ENCODE measurements around the gene GBE1. TPM values are rescaled to one million over a fixed set of nuclear protein-coding genes. Genes with fewer than 3 reads are reported as not detected.

Gene GBE1
- total RNA-seq, 2 experiments from 2014 or later, result 18.0 to 21.4 TPM

GRCh38 chr3:81707996-81708395 lies 53.4 kb downstream of the GBE1 start:
- no peak overlapping the region for H3K27ac Mint-ChIP-seq
- peaks cover 1% of the 10 kb centered on the region for H3K9me3 Mint-ChIP-seq (ENCODE audit: low read depth)
- ATAC-seq, result no peak
- peaks cover 2% of the 10 kb centered on the region for H3K36me3 Mint-ChIP-seq
- no peak overlapping the region for H3K4me3 Mint-ChIP-seq
- CTCF ChIA-PET, result no interaction called here
- no peak for DNase-seq
- no peaks in the 10 kb centered on the region for H3K27me3 Mint-ChIP-seq
- no peaks in the 10 kb centered on the region for H3K4me1 Mint-ChIP-seq

- Mint-ChIP-seq H3K9me3 (ENCODE audit: low read depth) (no peaks in the 10 kb centered on the region), H3K27ac (no peak overlapping the region), H3K36me3 (peaks cover 7% of the 10 kb centered on the region), H3K4me1 (no peaks in the 10 kb centered on the region), H3K27me3 (no peaks in the 10 kb centered on the region), H3K4me3 (no peak overlapping the region)
- ATAC-seq (no peak), DNase-seq (no peak)
- CTCF ChIA-PET, result no interaction called here
Measured at GRCh38 chr3:81702126-81702525, 59.3 kb downstream of the GBE1 start.

GRCh38 chr3:81699536-81700320 lies 61.7 kb downstream of the GBE1 start:
- H3K9me3 Mint-ChIP-seq (ENCODE audit: low read depth), result no peaks in the 10 kb centered on the region
- no peak overlapping the region for H3K27ac Mint-ChIP-seq
- DNase-seq (no peak), ATAC-seq (no peak)
- peaks cover 8% of the 10 kb centered on the region for H3K36me3 Mint-ChIP-seq
- no peaks in the 10 kb centered on the region for H3K27me3 Mint-ChIP-seq
- CTCF ChIA-PET, result interaction anchor here (1.4 kb wide), 1 partner anchor 14 kb away, joined by 3 read pairs; no protein-coding TSS in a partner anchor
- H3K4me1 Mint-ChIP-seq, result no peaks in the 10 kb centered on the region
- H3K4me3 Mint-ChIP-seq, result no peak overlapping the region

DNA sequence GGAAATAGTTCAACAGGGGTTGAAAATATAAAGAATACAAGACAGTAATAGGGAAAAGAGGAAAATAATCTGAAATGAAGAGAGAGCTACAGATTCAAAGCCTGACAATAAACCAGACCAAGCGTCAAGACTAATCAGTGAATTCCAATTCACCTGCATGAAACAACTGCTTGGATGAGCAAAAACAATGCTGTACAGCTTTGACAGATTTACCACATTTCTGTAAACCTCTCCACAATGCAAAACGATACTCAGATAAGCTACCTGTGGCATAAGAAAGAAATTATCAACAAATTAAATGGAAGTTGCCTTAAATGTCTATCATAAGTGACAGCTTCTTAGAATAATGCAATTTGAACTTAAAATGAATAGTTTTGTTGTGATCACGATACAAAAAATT lies 65.4 kb downstream of the GBE1 start:
- H3K27ac Mint-ChIP-seq, result no peak overlapping the region
- no peaks in the 10 kb centered on the region for H3K9me3 Mint-ChIP-seq (ENCODE audit: low read depth)
- CTCF ChIA-PET, result no interaction called here

GRCh38 chr3:81695302-81695701 lies 66.1 kb downstream of the GBE1 start:
- CTCF ChIA-PET, result no interaction called here

More for the DNA sequence above, 65.4 kb downstream of the GBE1 start:
- H3K4me3 Mint-ChIP-seq, result no peak overlapping the region
- peaks cover 8% of the 10 kb centered on the region for H3K36me3 Mint-ChIP-seq
- H3K4me1 Mint-ChIP-seq, result no peaks in the 10 kb centered on the region
- no peak for DNase-seq
- H3K27me3 Mint-ChIP-seq, result no peaks in the 10 kb centered on the region
- no peak for ATAC-seq

DNA sequence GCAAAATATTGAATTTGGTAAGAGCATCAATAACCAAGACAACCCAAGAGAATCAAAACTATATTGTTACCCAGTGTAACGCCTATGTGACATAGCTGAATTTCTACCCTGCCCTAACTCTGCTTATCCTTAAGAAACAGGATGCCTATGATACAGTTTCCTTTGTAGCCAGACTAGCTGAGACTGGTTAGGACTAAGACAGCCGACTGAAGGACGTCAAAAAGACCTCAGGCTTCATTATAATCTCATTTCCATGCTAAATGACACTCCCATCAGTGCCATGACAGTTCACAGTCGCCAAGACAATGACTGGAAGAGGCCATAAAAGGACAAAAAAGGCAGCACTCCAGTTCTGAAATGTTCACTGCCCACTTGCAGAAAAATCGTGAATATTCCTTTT lies 66.8 kb downstream of the GBE1 start:
- Mint-ChIP-seq H3K27me3 (no peaks in the 10 kb centered on the region), H3K4me1 (no peaks in the 10 kb centered on the region), H3K27ac (no peak overlapping the region), H3K36me3 (peaks cover 8% of the 10 kb centered on the region), H3K4me3 (no peak overlapping the region), H3K9me3 (ENCODE audit: low read depth) (no peaks in the 10 kb centered on the region)
- DNase-seq, result no peak
- CTCF ChIA-PET, result no interaction called here
- no peak for ATAC-seq

More at GRCh38 chr3:81695302-81695701, 66.1 kb downstream of the GBE1 start:
- Mint-ChIP-seq H3K4me3 (no peak overlapping the region), H3K27me3 (no peaks in the 10 kb centered on the region), H3K27ac (no peak overlapping the region), H3K4me1 (no peaks in the 10 kb centered on the region), H3K9me3 (ENCODE audit: low read depth) (no peaks in the 10 kb centered on the region), H3K36me3 (peaks cover 8% of the 10 kb centered on the region)
- ATAC-seq, result no peak
- DNase-seq, result no peak

GRCh38 chr3:81692766-81693165 lies 68.7 kb downstream of the GBE1 start:
- H3K27ac Mint-ChIP-seq, result no peak overlapping the region
- H3K4me1 Mint-ChIP-seq, result no peaks in the 10 kb centered on the region
- DNase-seq (no peak), ATAC-seq (no peak)
- no peaks in the 10 kb centered on the region for H3K27me3 Mint-ChIP-seq
- peaks cover 1% of the 10 kb centered on the region for H3K36me3 Mint-ChIP-seq
- no peaks in the 10 kb centered on the region for H3K9me3 Mint-ChIP-seq (ENCODE audit: low read depth)
- CTCF ChIA-PET, result no interaction called here
- H3K4me3 Mint-ChIP-seq, result no peak overlapping the region

GRCh38 chr3:81689617-81690016 lies 71.8 kb downstream of the GBE1 start:
- DNase-seq (no peak), ATAC-seq (no peak)
- no peak overlapping the region for H3K27ac Mint-ChIP-seq
- no peaks in the 10 kb centered on the region for H3K4me1 Mint-ChIP-seq
- no peaks in the 10 kb centered on the region for H3K9me3 Mint-ChIP-seq (ENCODE audit: low read depth)
- no peaks in the 10 kb centered on the region for H3K36me3 Mint-ChIP-seq
- H3K27me3 Mint-ChIP-seq, result no peaks in the 10 kb centered on the region
- no peak overlapping the region for H3K4me3 Mint-ChIP-seq
- CTCF ChIA-PET, result no interaction called here

DNA sequence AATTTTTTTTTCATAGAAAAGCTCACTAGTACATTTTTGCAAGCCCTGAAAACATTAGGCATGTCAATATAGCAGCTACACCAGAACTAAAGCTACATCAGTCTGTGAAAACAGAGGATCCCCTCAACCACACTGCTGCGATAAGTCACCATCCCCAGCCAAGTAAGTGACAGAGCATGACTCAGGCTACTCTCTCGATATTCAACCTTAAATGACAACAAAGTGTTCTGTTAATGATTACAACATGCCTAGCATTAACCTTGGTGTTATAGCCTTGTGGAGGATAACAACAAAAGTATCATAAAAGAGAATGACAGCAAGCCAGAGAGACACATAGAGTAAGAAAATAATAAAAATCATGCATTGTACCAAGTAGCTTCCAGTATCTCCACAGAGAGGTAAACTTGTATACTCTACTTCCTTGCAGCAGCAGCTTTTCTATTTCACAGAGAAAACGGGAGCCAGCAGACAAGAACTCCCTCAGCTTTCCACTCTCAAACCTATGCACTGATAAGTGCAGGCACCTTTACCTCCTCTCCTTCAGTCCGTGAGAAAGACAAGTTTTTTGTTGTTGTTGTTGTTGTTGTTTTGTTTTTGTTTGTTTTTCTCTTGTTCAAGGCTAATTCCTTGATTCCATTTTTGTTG lies 76.6 kb downstream of the GBE1 start:
- CTCF ChIA-PET, result interaction anchor here (1.1 kb wide), 1 partner anchor 15 kb away, joined by 3 read pairs; no protein-coding TSS in a partner anchor
- peaks cover 2% of the 10 kb centered on the region for H3K36me3 Mint-ChIP-seq
- H3K9me3 Mint-ChIP-seq (ENCODE audit: low read depth), result no peaks in the 10 kb centered on the region
- H3K4me3 Mint-ChIP-seq, result no peak overlapping the region
- no peak overlapping the region for H3K27ac Mint-ChIP-seq
- no peak for ATAC-seq
- no peaks in the 10 kb centered on the region for H3K4me1 Mint-ChIP-seq
- DNase-seq, result no peak
- no peaks in the 10 kb centered on the region for H3K27me3 Mint-ChIP-seq

GRCh38 chr3:81676706-81677456 lies 84.6 kb downstream of the GBE1 start:
- DNase-seq (no peak), ATAC-seq (no peak)
- Mint-ChIP-seq H3K27ac (no peak overlapping the region), H3K4me3 (no peak overlapping the region), H3K27me3 (no peaks in the 10 kb centered on the region), H3K4me1 (no peaks in the 10 kb centered on the region), H3K9me3 (ENCODE audit: low read depth) (no peaks in the 10 kb centered on the region), H3K36me3 (peaks cover 3% of the 10 kb centered on the region)
- CTCF ChIA-PET, result no interaction called here

DNA sequence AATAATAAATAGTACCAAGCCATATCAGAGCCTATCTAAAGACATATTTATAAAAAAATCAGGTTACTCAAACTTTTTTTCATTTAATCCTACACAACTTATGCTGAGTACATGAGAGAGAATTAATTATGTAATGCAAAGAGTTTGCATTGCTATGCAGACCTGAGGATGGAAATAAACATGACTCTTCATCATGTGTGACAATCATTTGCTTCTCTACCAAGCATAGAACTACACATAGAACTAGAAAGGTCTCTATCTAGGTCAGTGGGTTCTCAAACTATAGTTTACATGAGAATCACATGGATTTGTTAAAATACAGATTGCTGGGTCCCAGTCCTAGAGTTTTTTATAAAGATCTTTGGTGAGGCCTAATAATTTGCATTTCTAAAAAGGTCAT lies 86.8 kb downstream of the GBE1 start:
- no peak for ATAC-seq
- Mint-ChIP-seq H3K4me3 (no peak overlapping the region), H3K27me3 (no peaks in the 10 kb centered on the region), H3K4me1 (no peaks in the 10 kb centered on the region), H3K27ac (no peak overlapping the region), H3K9me3 (ENCODE audit: low read depth) (no peaks in the 10 kb centered on the region), H3K36me3 (no peaks in the 10 kb centered on the region)
- no peak for DNase-seq
- CTCF ChIA-PET, result no interaction called here

GRCh38 chr3:81668283-81668682 lies 93.2 kb downstream of the GBE1 start:
- H3K36me3 Mint-ChIP-seq, result no peaks in the 10 kb centered on the region
- no peak overlapping the region for H3K4me3 Mint-ChIP-seq
- ATAC-seq (no peak), DNase-seq (no peak)
- H3K4me1 Mint-ChIP-seq, result peaks cover 3% of the 10 kb centered on the region
- H3K27ac Mint-ChIP-seq, result no peak overlapping the region
- no peaks in the 10 kb centered on the region for H3K27me3 Mint-ChIP-seq
- no peaks in the 10 kb centered on the region for H3K9me3 Mint-ChIP-seq (ENCODE audit: low read depth)
- CTCF ChIA-PET, result no interaction called here

- Mint-ChIP-seq H3K9me3 (ENCODE audit: low read depth) (no peaks in the 10 kb centered on the region), H3K4me3 (no peak overlapping the region), H3K36me3 (no peaks in the 10 kb centered on the region), H3K27me3 (no peaks in the 10 kb centered on the region), H3K4me1 (peaks cover 3% of the 10 kb centered on the region), H3K27ac (no peak overlapping the region)
- CTCF ChIA-PET, result interaction anchor here (0.8 to 1.2 kb wide), 6 partner anchors 12 to 466 kb away, joined by 3 to 4 read pairs (median 3); no protein-coding TSS in a partner anchor
- DNase-seq, result no peak
- no peak for ATAC-seq
Measured at GRCh38 chr3:81666502-81667121, 94.8 kb downstream of the GBE1 start.

All from activated CD8-positive, alpha-beta memory T cell treated with anti-CD3 and anti-CD28 coated beads, Interleukin-2, amount 10 ng/mL, durations not matched to agents 7 days and 5 days (primary cell).